Effector memory CD8-positive, alpha-beta T cell (primary cell): Measurements from ENCODE around the gene ZFAND3.
"Not testable (repeated sequence)": the region's sequence is repeated elsewhere in the genome, so short reads cannot be mapped to it uniquely, and the experiment has no call there.

Experiments used
- ATAC-seq: fragments of 150-1000 bp; cut with Tn5 transposase; replicated peaks from 2 replicates; pipeline ENCODE4 v1.10.0; 2021; ENCODE audit warnings: mild to moderate bottlenecking, moderate library complexity
- DNase-seq, 3 experiments: peaks; one replicate each; pipeline ENCODE4 v3.0.0; 2021
- H3K27ac Mint-ChIP-seq, 2 donors: one replicate each; pipeline ENCODE4 v1.8.0; 2022; ENCODE audit warnings: mild to moderate bottlenecking in 2 of 2, mixed read lengths in 2 of 2, moderate library complexity in 2 of 2
- H3K27me3 Mint-ChIP-seq, 2 donors: one replicate each; pipeline ENCODE4 v1.8.0; 2022; ENCODE audit warnings: mixed read lengths in 2 of 2
- H3K36me3 Mint-ChIP-seq: one replicate; pipeline ENCODE4 v1.8.0; 2022; ENCODE audit warnings: mild to moderate bottlenecking, moderate library complexity, mixed read lengths; ENCODE audit not compliant: insufficient read depth
- H3K4me1 Mint-ChIP-seq, 2 donors: one replicate each; pipeline ENCODE4 v1.8.0; 2022; ENCODE audit warnings: low read depth in 2 of 2, mixed read lengths in 2 of 2
- H3K4me3 Mint-ChIP-seq, 2 donors: one replicate each; pipeline ENCODE4 v1.8.0; 2022; ENCODE audit warnings: mild to moderate bottlenecking in 2 of 2, mixed read lengths in 2 of 2, moderate library complexity in 2 of 2
- H3K9me3 Mint-ChIP-seq, 2 donors: one replicate each; pipeline ENCODE4 v1.8.0; 2022; ENCODE audit warnings: mixed read lengths in 2 of 2

Gene ZFAND3

GRCh38 chr6:37936150-37936549, 116.6 kb downstream of the ZFAND3 start:
- Mint-ChIP-seq H3K36me3 (peaks cover 2% of the 10 kb centered on the region), H3K4me3 (no peak overlapping the region), H3K27me3 (no peaks in the 10 kb centered on the region), H3K27ac (peak overlapping the region in 1 of 2 donors; percentile 61), H3K4me1 (peaks cover 17 to 43% of the 10 kb centered on the region in 2 donors), H3K9me3 (no peaks in the 10 kb centered on the region)
- ATAC-seq (no peak), DNase-seq (no peak)

- H3K4me3 Mint-ChIP-seq: no peak overlapping the region
- no peaks in the 10 kb centered on the region for H3K27me3 Mint-ChIP-seq
- H3K9me3 Mint-ChIP-seq: no peaks in the 10 kb centered on the region
- no peak overlapping the region for H3K27ac Mint-ChIP-seq
- peaks cover 15 to 37% of the 10 kb centered on the region in 2 donors for H3K4me1 Mint-ChIP-seq
- ATAC-seq (peak; percentile 35), DNase-seq (no peak)
- H3K36me3 Mint-ChIP-seq: peaks cover 2% of the 10 kb centered on the region
Observed at GRCh38 chr6:37936906-37937305, 117.4 kb downstream of the ZFAND3 start.

GRCh38 chr6:37938909-37939308, 119.4 kb downstream of the ZFAND3 start:
- Mint-ChIP-seq H3K4me3 (no peak overlapping the region), H3K9me3 (no peaks in the 10 kb centered on the region), H3K4me1 (peaks cover 24 to 43% of the 10 kb centered on the region in 2 donors), H3K27me3 (no peaks in the 10 kb centered on the region), H3K27ac (no peak overlapping the region), H3K36me3 (peaks cover 2% of the 10 kb centered on the region)
- DNase-seq: no peak
- ATAC-seq: no peak

- Mint-ChIP-seq H3K36me3 (peaks cover 2% of the 10 kb centered on the region), H3K9me3 (no peaks in the 10 kb centered on the region), H3K27ac (no peak overlapping the region), H3K4me3 (no peak overlapping the region), H3K4me1 (peaks cover 26 to 47% of the 10 kb centered on the region in 2 donors), H3K27me3 (no peaks in the 10 kb centered on the region)
- DNase-seq (no peak), ATAC-seq (no peak)
Observed at GRCh38 chr6:37940074-37940847, 120.7 kb downstream of the ZFAND3 start.

- DNase-seq: no peak
- H3K4me3 Mint-ChIP-seq: no peak overlapping the region
- no peaks in the 10 kb centered on the region for H3K27me3 Mint-ChIP-seq
- no peak for ATAC-seq
- H3K9me3 Mint-ChIP-seq: no peaks in the 10 kb centered on the region
- peaks cover 22 to 46% of the 10 kb centered on the region in 2 donors for H3K4me1 Mint-ChIP-seq
- no peak overlapping the region for H3K27ac Mint-ChIP-seq
- peaks cover 2% of the 10 kb centered on the region for H3K36me3 Mint-ChIP-seq
Observed at GRCh38 chr6:37941871-37942270, 122.3 kb downstream of the ZFAND3 start.

GRCh38 chr6:37942606-37943376, 123.3 kb downstream of the ZFAND3 start:
- Mint-ChIP-seq H3K27ac (no peak overlapping the region), H3K4me1 (peaks cover 23 to 49% of the 10 kb centered on the region in 2 donors), H3K27me3 (no peaks in the 10 kb centered on the region), H3K9me3 (no peaks in the 10 kb centered on the region), H3K4me3 (no peak overlapping the region), H3K36me3 (peaks cover 2% of the 10 kb centered on the region)
- DNase-seq (no peak), ATAC-seq (no peak)

GRCh38 chr6:37943436-37944058, 124.0 kb downstream of the ZFAND3 start:
- ATAC-seq (no peak), DNase-seq (no peak)
- Mint-ChIP-seq H3K9me3 (no peaks in the 10 kb centered on the region), H3K4me1 (peaks cover 25 to 46% of the 10 kb centered on the region in 2 donors), H3K36me3 (no peaks in the 10 kb centered on the region), H3K27me3 (no peaks in the 10 kb centered on the region), H3K4me3 (no peak overlapping the region), H3K27ac (no peak overlapping the region)

- no peak for DNase-seq
- peaks cover 37 to 54% of the 10 kb centered on the region in 2 donors for H3K4me1 Mint-ChIP-seq
- H3K36me3 Mint-ChIP-seq: no peaks in the 10 kb centered on the region
- H3K27ac Mint-ChIP-seq: no peak overlapping the region
- ATAC-seq: no peak
- no peaks in the 10 kb centered on the region for H3K9me3 Mint-ChIP-seq
- H3K4me3 Mint-ChIP-seq: no peak overlapping the region
- H3K27me3 Mint-ChIP-seq: no peaks in the 10 kb centered on the region
Observed at GRCh38 chr6:37946057-37946456, 126.5 kb downstream of the ZFAND3 start.

- H3K4me3 Mint-ChIP-seq: no peak overlapping the region
Observed at GRCh38 chr6:37947468-37947867, 127.9 kb downstream of the ZFAND3 start.

GRCh38 chr6:37948584-37948983, 129.1 kb downstream of the ZFAND3 start:
- H3K9me3 Mint-ChIP-seq, DNase-seq, H3K4me3 Mint-ChIP-seq, ATAC-seq, H3K36me3 Mint-ChIP-seq, H3K27ac Mint-ChIP-seq, H3K27me3 Mint-ChIP-seq: not testable (repeated sequence)
- H3K4me1 Mint-ChIP-seq: peaks cover 43 to 69% of the 10 kb centered on the region in 2 donors

More at GRCh38 chr6:37947468-37947867, 127.9 kb downstream of the ZFAND3 start:
- Mint-ChIP-seq H3K36me3 (no peaks in the 10 kb centered on the region), H3K27me3 (no peaks in the 10 kb centered on the region), H3K9me3 (no peaks in the 10 kb centered on the region), H3K27ac (no peak overlapping the region), H3K4me1 (peaks cover 45 to 65% of the 10 kb centered on the region in 2 donors)
- DNase-seq: no peak
- ATAC-seq: no peak

- Mint-ChIP-seq H3K36me3 (no peaks in the 10 kb centered on the region), H3K4me3 (peak overlapping the region in 1 of 2 donors; percentile 18), H3K27ac (no peak overlapping the region), H3K4me1 (peaks cover 32 to 44% of the 10 kb centered on the region in 2 donors), H3K9me3 (no peaks in the 10 kb centered on the region), H3K27me3 (no peaks in the 10 kb centered on the region)
- no peak for ATAC-seq
- DNase-seq: no peak
Observed at GRCh38 chr6:37952027-37952426, 132.5 kb downstream of the ZFAND3 start.

- H3K9me3 Mint-ChIP-seq: no peaks in the 10 kb centered on the region
- H3K36me3 Mint-ChIP-seq: no peaks in the 10 kb centered on the region
- ATAC-seq (no peak), DNase-seq (no peak)
- no peak overlapping the region for H3K4me3 Mint-ChIP-seq
- peaks cover 23 to 32% of the 10 kb centered on the region in 2 donors for H3K4me1 Mint-ChIP-seq
- H3K27ac Mint-ChIP-seq: no peak overlapping the region
- H3K27me3 Mint-ChIP-seq: no peaks in the 10 kb centered on the region
Observed at GRCh38 chr6:37954791-37955190, 135.3 kb downstream of the ZFAND3 start.

GRCh38 chr6:37956711-37957275, 137.3 kb downstream of the ZFAND3 start:
- Mint-ChIP-seq H3K27me3 (no peaks in the 10 kb centered on the region), H3K4me1 (peaks cover 18 to 22% of the 10 kb centered on the region in 2 donors), H3K9me3 (no peaks in the 10 kb centered on the region), H3K36me3 (no peaks in the 10 kb centered on the region), H3K27ac (no peak overlapping the region), H3K4me3 (no peak overlapping the region)
- DNase-seq (no peak), ATAC-seq (no peak)
